Measurements from ENCODE around the gene ST3GAL4. TPM values are rescaled to one million over a fixed set of nuclear protein-coding genes. Genes with fewer than 3 reads are reported as not detected.

The ST3GAL4 gene
- total RNA-seq, 1 experiment from 2014 or later = 13.1 TPM

GRCh38 chr11:126418887-126419286, 63.4 kb downstream of the ST3GAL4 start:
- Histone ChIP-seq H3K27me3 (ENCODE audit: insufficient read depth, low read length) (no peaks in the 10 kb centered on the region), H3K4me2 (ENCODE audit: low read length) (no peak overlapping the region), H3K36me3 (ENCODE audit: control insufficient read depth in 1 of 2, insufficient read depth in 2 of 2, low read length in 2 of 2) (no peaks in the 10 kb centered on the region), H2AFZ (ENCODE audit: low read depth, low read length, poor library complexity, severe bottlenecking) (no peak overlapping the region), H3K9ac (ENCODE audit: low read length) (no peak overlapping the region), H3K9me2 (ENCODE audit: insufficient read depth) (no peaks in the 10 kb centered on the region), H3K4me3 (replicated peaks in 1 of 2; ENCODE audit: low read depth in 1 of 2, low read length in 2 of 2) (no peak overlapping the region), H3K79me2 (ENCODE audit: insufficient read depth, low read length) (no peaks in the 10 kb centered on the region), H3K27ac (ENCODE audit: low read depth, low read length) (no peak overlapping the region), H3K9me3 (ENCODE audit: control insufficient read depth in 1 of 2, insufficient read depth in 1 of 2, low read depth in 1 of 2, low read length in 2 of 2) (no peaks in the 10 kb centered on the region), H3K4me1 (ENCODE audit: control insufficient read depth in 1 of 2, insufficient read depth in 2 of 2, low read length in 2 of 2) (no peaks in the 10 kb centered on the region), H4K20me1 (ENCODE audit: insufficient read depth) (no peaks in the 10 kb centered on the region)
- ChIA-PET RAD21 (ENCODE audit: low non-redundant PET in 1 of 2, low total read pairs in 2 of 2, uncharacterized antibody in 2 of 2, unreplicated experiment in 2 of 2) (no interaction called here), CTCF (no interaction called here), POLR2A (no interaction called here)
- ATAC-seq (no peak), DNase-seq (ENCODE audit: low read depth, low spot score) (no peak)
- intact Hi-C loops (cut with micrococcal nuclease) = no loop called here
- BruUV-seq (replicated peaks) = no TSS peak
- TF ChIP-seq SRF (IDR thresholded peaks at IDR 0.05; ENCODE audit: low read depth) (no peak), RAD21 (IDR thresholded peaks at IDR 0.05; ENCODE audit: low read depth) (no peak), JUND (IDR thresholded peaks at IDR 0.05) (no peak), EZH2phosphoT487 (IDR thresholded peaks at IDR 0.05; ENCODE audit: borderline replicate concordance) (no peak), CBX3 (IDR thresholded peaks at IDR 0.05; ENCODE audit: low read depth) (no peak), POLR2AphosphoS5 (IDR thresholded peaks at IDR 0.05; ENCODE audit: low read depth, low read length) (no peak), ATF3 (IDR thresholded peaks at IDR 0.05) (no peak), SIN3A (IDR thresholded peaks at IDR 0.05; ENCODE audit: low read depth) (no peak), YY1 (IDR thresholded peaks at IDR 0.05; ENCODE audit: extremely low read depth, insufficient replicate concordance, low read depth, low read length) (no peak), SP1 (IDR thresholded peaks at IDR 0.05; ENCODE audit: low read depth) (no peak), EGR1 (IDR thresholded peaks at IDR 0.05; ENCODE audit: low read depth) (no peak), TCF7L2 (IDR thresholded peaks at IDR 0.05; ENCODE audit: borderline replicate concordance, extremely low read depth, insufficient read depth, insufficient read length) (no peak)
- TF ChIP-seq, protein P1, sequence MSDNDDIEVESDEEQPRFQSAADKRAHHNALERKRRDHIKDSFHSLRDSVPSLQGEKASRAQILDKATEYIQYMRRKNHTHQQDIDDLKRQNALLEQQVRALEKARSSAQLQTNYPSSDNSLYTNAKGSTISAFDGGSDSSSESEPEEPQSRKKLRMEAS (IDR thresholded peaks at IDR 0.05) = no peak

Data from HCT116 (cell line).